IMR-90 (cell line): ENCODE results near the gene MAML3. TPM values are rescaled to one million over a fixed set of nuclear protein-coding genes. Genes with fewer than 3 reads are reported as not detected.

Experiments
- CTCF ChIP-seq: conservative IDR thresholded peaks from 2 replicates; pipeline ENCODE4 v1.5.1; 2012; ENCODE audit warnings: mild to moderate bottlenecking, low read depth, low read length, improper control_type of control experiment
- NFE2L2 ChIP-seq: fragments of 150-350 bp; IDR thresholded peaks from 2 replicates; pipeline ENCODE4 v1.6.1; 2016; ENCODE audit warnings: low read depth, mild to moderate bottlenecking, low read length
- RAD21 ChIP-seq: IDR thresholded peaks from 2 replicates; pipeline ENCODE4 v1.6.1; 2012; ENCODE audit warnings: low read length, improper control_type of control experiment
- RFX5 ChIP-seq: IDR thresholded peaks from 2 replicates; pipeline ENCODE4 v1.8.0; 2012; ENCODE audit warnings: low read depth, mild to moderate bottlenecking, low read length, moderate library complexity
- polyA plus RNA-seq, 3 experiments: library from polyadenylated mRNA; depleted of rRNA; stranded (reverse); fragments of >200 nt; gene quantifications; 2 replicates each; pipeline ENCODE4 v1.2.3, GENCODE V29; 2012; ENCODE audit warnings: low replicate concordance in 1 of 3
- total RNA-seq: library from RNA; depleted of rRNA; stranded (reverse); fragments of >200 nt; gene quantifications from 2 replicates; pipeline ENCODE4 v1.2.3, GENCODE V29; 2012

Gene MAML3
- total and polyA plus RNA-seq, 2 of the 4 experiments (the other 2 are of a cell fraction): 0.90 to 1.7 TPM

GRCh38 chr4:140012688-140013486 is 141.1 kb downstream of the MAML3 start (continued):
- TF ChIP-seq CTCF (peak; percentile 91), RFX5 (no peak), NFE2L2 (peak; percentile 83), RAD21 (peak; percentile 95)
